ENCODE results near the gene SLC13A1. TPM values are rescaled to one million over a fixed set of nuclear protein-coding genes. Genes with fewer than 3 reads are reported as not detected.

SLC13A1 gene, protein sequence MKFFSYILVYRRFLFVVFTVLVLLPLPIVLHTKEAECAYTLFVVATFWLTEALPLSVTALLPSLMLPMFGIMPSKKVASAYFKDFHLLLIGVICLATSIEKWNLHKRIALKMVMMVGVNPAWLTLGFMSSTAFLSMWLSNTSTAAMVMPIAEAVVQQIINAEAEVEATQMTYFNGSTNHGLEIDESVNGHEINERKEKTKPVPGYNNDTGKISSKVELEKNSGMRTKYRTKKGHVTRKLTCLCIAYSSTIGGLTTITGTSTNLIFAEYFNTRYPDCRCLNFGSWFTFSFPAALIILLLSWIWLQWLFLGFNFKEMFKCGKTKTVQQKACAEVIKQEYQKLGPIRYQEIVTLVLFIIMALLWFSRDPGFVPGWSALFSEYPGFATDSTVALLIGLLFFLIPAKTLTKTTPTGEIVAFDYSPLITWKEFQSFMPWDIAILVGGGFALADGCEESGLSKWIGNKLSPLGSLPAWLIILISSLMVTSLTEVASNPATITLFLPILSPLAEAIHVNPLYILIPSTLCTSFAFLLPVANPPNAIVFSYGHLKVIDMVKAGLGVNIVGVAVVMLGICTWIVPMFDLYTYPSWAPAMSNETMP
- total RNA-seq = not detected in 2 replicates

DNA sequence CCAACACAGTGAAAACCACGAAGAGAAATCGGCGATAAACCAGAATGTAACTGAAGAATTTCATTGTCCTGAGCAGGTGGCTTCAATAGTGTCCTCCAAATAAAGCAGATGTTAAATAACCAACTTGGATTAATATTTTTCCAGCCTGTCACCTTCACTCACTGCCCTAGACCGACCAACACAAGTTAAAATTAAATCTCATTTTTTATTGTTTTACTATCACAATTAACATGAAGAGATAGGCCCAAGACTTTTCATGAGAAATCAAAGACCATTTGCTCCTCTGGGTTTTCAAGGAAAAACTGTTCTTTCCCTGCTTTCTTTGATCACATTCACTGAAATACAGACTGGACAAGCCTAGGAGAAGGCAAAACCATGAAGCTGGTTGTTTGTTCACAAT is at the start of gene SLC13A1:
TSS of gene SLC13A1 (minus strand) at position 87 of the 400 bp plus-strand sequence. CDS start at position 64, 23 bp downstream.

Other genes starting within 250 kb of the SLC13A1 start
- gene TAS2R16, start 204.3 kb downstream of the SLC13A1 start, total RNA-seq = not detected in 2 replicates